ENCODE data around the gene SRPRB.
"Not testable (repeated sequence)": the region's sequence is repeated elsewhere in the genome, so short reads cannot be mapped to it uniquely, and the experiment has no call there.

The SRPRB gene

GRCh38 chr3:133775835-133776234 lies 29.8 kb upstream of the SRPRB start:
- Mint-ChIP-seq H3K4me3 (no peak overlapping the region), H3K9me3 (no peaks in the 10 kb centered on the region), H3K4me1 (no peaks in the 10 kb centered on the region), H3K27me3 (ENCODE audit: low read depth) (peaks cover 15% of the 10 kb centered on the region), H3K36me3 (ENCODE audit: low read depth) (no peaks in the 10 kb centered on the region), H3K27ac (no peak overlapping the region)
- no peak for TF ChIP-seq CTCF (IDR thresholded peaks at IDR 0.05; ENCODE audit: unreplicated experiment in 3 of 3)

- TF ChIP-seq CTCF (IDR thresholded peaks at IDR 0.05; ENCODE audit: unreplicated experiment in 3 of 3), result no peak
Observed at GRCh38 chr3:133776794-133777438, 28.7 kb upstream of the SRPRB start.

GRCh38 chr3:133777807-133778568 lies 27.6 kb upstream of the SRPRB start:
- TF ChIP-seq CTCF (IDR thresholded peaks at IDR 0.05; ENCODE audit: unreplicated experiment in 3 of 3), result no peak

More at GRCh38 chr3:133776794-133777438, 28.7 kb upstream of the SRPRB start:
- peaks cover 15% of the 10 kb centered on the region for H3K27me3 Mint-ChIP-seq (ENCODE audit: low read depth)
- H3K36me3 Mint-ChIP-seq (ENCODE audit: low read depth), result no peaks in the 10 kb centered on the region
- no peak overlapping the region for H3K4me3 Mint-ChIP-seq
- no peaks in the 10 kb centered on the region for H3K9me3 Mint-ChIP-seq
- no peak overlapping the region for H3K27ac Mint-ChIP-seq
- H3K4me1 Mint-ChIP-seq, result no peaks in the 10 kb centered on the region

GRCh38 chr3:133779626-133780203 lies 25.9 kb upstream of the SRPRB start:
- no peak overlapping the region for H3K4me3 Mint-ChIP-seq
- no peak for TF ChIP-seq CTCF (IDR thresholded peaks at IDR 0.05; ENCODE audit: unreplicated experiment in 3 of 3)
- no peaks in the 10 kb centered on the region for H3K36me3 Mint-ChIP-seq (ENCODE audit: low read depth)
- H3K9me3 Mint-ChIP-seq, result peaks cover 3% of the 10 kb centered on the region
- H3K4me1 Mint-ChIP-seq, result no peaks in the 10 kb centered on the region
- H3K27ac Mint-ChIP-seq, result no peak overlapping the region
- H3K27me3 Mint-ChIP-seq (ENCODE audit: low read depth), result peaks cover 15% of the 10 kb centered on the region

More at GRCh38 chr3:133777807-133778568, 27.6 kb upstream of the SRPRB start:
- no peaks in the 10 kb centered on the region for H3K9me3 Mint-ChIP-seq
- H3K27ac Mint-ChIP-seq, result no peak overlapping the region
- H3K36me3 Mint-ChIP-seq (ENCODE audit: low read depth), result no peaks in the 10 kb centered on the region
- H3K4me1 Mint-ChIP-seq, result no peaks in the 10 kb centered on the region
- no peak overlapping the region for H3K4me3 Mint-ChIP-seq
- peaks cover 15% of the 10 kb centered on the region for H3K27me3 Mint-ChIP-seq (ENCODE audit: low read depth)

GRCh38 chr3:133780756-133781155 lies 24.9 kb upstream of the SRPRB start:
- not testable (repeated sequence) for H3K4me1 Mint-ChIP-seq, H3K27ac Mint-ChIP-seq
- H3K27me3 Mint-ChIP-seq (ENCODE audit: low read depth), result peaks cover 15% of the 10 kb centered on the region

GRCh38 chr3:133781570-133781969 lies 24.0 kb upstream of the SRPRB start:
- H3K4me3 Mint-ChIP-seq, result no peak overlapping the region
- peaks cover 3% of the 10 kb centered on the region for H3K9me3 Mint-ChIP-seq
- peaks cover 15% of the 10 kb centered on the region for H3K27me3 Mint-ChIP-seq (ENCODE audit: low read depth)
- H3K4me1 Mint-ChIP-seq, result no peaks in the 10 kb centered on the region
- no peaks in the 10 kb centered on the region for H3K36me3 Mint-ChIP-seq (ENCODE audit: low read depth)
- no peak for TF ChIP-seq CTCF (IDR thresholded peaks at IDR 0.05; ENCODE audit: unreplicated experiment in 3 of 3)
- no peak overlapping the region for H3K27ac Mint-ChIP-seq

More at GRCh38 chr3:133780756-133781155, 24.9 kb upstream of the SRPRB start:
- not testable (repeated sequence) for H3K36me3 Mint-ChIP-seq (ENCODE audit: low read depth); H3K9me3 Mint-ChIP-seq; H3K4me3 Mint-ChIP-seq

Data from nephron (organoid).